ENCODE data around the gene HHAT. TPM values are rescaled to one million over a fixed set of nuclear protein-coding genes. Genes with fewer than 3 reads are reported as not detected.

HHAT gene
- total RNA-seq, 1 donor from 2014 or later, result 11.8 TPM

GRCh38 chr1:210301615-210302000, 27.1 kb upstream of the HHAT start:
- Histone ChIP-seq H3K4me3 (no peak overlapping the region), H3K27me3 (no peaks in the 10 kb centered on the region), H3K9me3 (no peaks in the 10 kb centered on the region), H3K36me3 (no peaks in the 10 kb centered on the region), H3K27ac (no peak overlapping the region), H3K4me1 (peaks cover 30% of the 10 kb centered on the region)
- TF ChIP-seq POLR2AphosphoS5 (IDR thresholded peaks at IDR 0.05; ENCODE audit: insufficient read depth in 1 of 2, low read depth in 1 of 2), result no peak
- TF ChIP-seq CTCF (IDR thresholded peaks at IDR 0.05), result no peak
- no peak for TF ChIP-seq POLR2A (IDR thresholded peaks at IDR 0.05)
- DNase-seq (ENCODE audit: extremely low spot score in 2 of 2), result peak in 1 of 2 donors; percentile 20
- intact Hi-C loops (cut with DNase I), result no loop called here

GRCh38 chr1:210302501-210302900, 26.2 kb upstream of the HHAT start:
- intact Hi-C loops (cut with DNase I), result no loop called here
- TF ChIP-seq POLR2AphosphoS5 (IDR thresholded peaks at IDR 0.05; ENCODE audit: insufficient read depth in 1 of 2, low read depth in 1 of 2) (no peak), CTCF (IDR thresholded peaks at IDR 0.05) (no peak), POLR2A (IDR thresholded peaks at IDR 0.05) (no peak)

GRCh38 chr1:210303391-210303790, 25.3 kb upstream of the HHAT start:
- intact Hi-C loops (cut with DNase I), result no loop called here
- Histone ChIP-seq H3K9me3 (no peaks in the 10 kb centered on the region), H3K4me1 (peaks cover 30% of the 10 kb centered on the region), H3K36me3 (no peaks in the 10 kb centered on the region), H3K4me3 (no peak overlapping the region), H3K27ac (no peak overlapping the region), H3K27me3 (no peaks in the 10 kb centered on the region)
- TF ChIP-seq CTCF (IDR thresholded peaks at IDR 0.05) (no peak), POLR2AphosphoS5 (IDR thresholded peaks at IDR 0.05; ENCODE audit: insufficient read depth in 1 of 2, low read depth in 1 of 2) (no peak), POLR2A (IDR thresholded peaks at IDR 0.05) (no peak)
- DNase-seq (ENCODE audit: extremely low spot score in 2 of 2), result peak in 1 of 2 donors; percentile 67

More at GRCh38 chr1:210302501-210302900, 26.2 kb upstream of the HHAT start:
- no peaks in the 10 kb centered on the region for H3K36me3 ChIP-seq
- H3K27me3 ChIP-seq, result no peaks in the 10 kb centered on the region
- H3K4me1 ChIP-seq, result peaks cover 30% of the 10 kb centered on the region
- no peak overlapping the region for H3K27ac ChIP-seq
- H3K9me3 ChIP-seq, result no peaks in the 10 kb centered on the region
- H3K4me3 ChIP-seq, result no peak overlapping the region
- peak; percentile 46 to 74 for DNase-seq (ENCODE audit: extremely low spot score in 2 of 2)

GRCh38 chr1:210310562-210311153, 18.0 kb upstream of the HHAT start:
- no peaks in the 10 kb centered on the region for H3K27me3 ChIP-seq
- H3K4me3 ChIP-seq, result peak overlapping the region in 1 of 2 donors; percentile 35
- no peaks in the 10 kb centered on the region for H3K36me3 ChIP-seq
- intact Hi-C loops (cut with DNase I), result loop anchor here (2.0 kb wide), 1 partner anchor 168 kb away; no protein-coding TSS in a partner anchor
- no peak for TF ChIP-seq POLR2AphosphoS5 (IDR thresholded peaks at IDR 0.05; ENCODE audit: insufficient read depth in 1 of 2, low read depth in 1 of 2)
- no peak for TF ChIP-seq POLR2A (IDR thresholded peaks at IDR 0.05)
- no peak for TF ChIP-seq CTCF (IDR thresholded peaks at IDR 0.05)
- peaks cover 21% of the 10 kb centered on the region for H3K4me1 ChIP-seq
- no peaks in the 10 kb centered on the region for H3K9me3 ChIP-seq
- DNase-seq (ENCODE audit: extremely low spot score in 2 of 2), result peak in 1 of 2 donors; percentile 16
- H3K27ac ChIP-seq, result no peak overlapping the region

All from vagina (tissue), 2 donors.